ENCODE data around the gene PUS7L.

The PUS7L gene

DNA sequence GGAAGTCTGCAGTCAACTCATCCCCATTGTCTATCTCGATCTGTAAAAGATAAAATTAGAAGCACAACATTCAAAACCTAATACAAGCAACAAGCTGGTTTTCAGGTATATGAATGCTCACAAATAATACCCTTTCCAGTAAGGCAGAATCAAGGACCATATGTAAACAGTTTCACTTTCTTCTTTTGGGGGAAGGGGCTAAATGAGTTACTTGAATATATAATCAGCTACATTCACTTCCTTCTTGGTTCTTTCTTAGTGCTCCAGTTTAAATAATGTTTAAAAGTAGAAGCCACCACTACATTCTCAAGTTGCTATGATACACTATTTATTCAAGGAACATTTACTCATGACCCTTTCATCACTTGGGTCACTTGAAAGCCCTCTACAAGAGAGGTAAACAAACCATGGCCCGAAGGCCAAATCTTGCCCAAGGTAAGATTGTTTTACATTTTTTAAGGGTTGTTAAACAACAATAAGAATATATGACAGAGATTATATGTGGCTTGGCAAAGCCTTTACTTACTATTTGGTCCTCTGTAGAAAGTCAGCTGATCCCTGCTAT, 37.2 kb upstream of the PUS7L start:
- Histone ChIP-seq H3K27ac (ENCODE audit: extremely low read depth, low read depth, low read length) (no peak overlapping the region), H3K4me3 (ENCODE audit: low read depth, low read length) (no peak overlapping the region), H3K4me1 (ENCODE audit: control insufficient read depth, insufficient read depth, low read length) (peaks cover 21% of the 10 kb centered on the region), H3K36me3 (ENCODE audit: control insufficient read depth in 2 of 2, insufficient read depth in 1 of 2, low read length in 2 of 2) (peaks cover 42 to 51% of the 10 kb centered on the region in 2 experiments), H3K9me3 (ENCODE audit: control insufficient read depth, insufficient read depth, low read depth, low read length) (no peaks in the 10 kb centered on the region)
- CTCF ChIA-PET = interaction anchor here (1.0 kb wide), 1 partner anchor 30 kb away, joined by 4 read pairs; no protein-coding TSS in a partner anchor
- POLR2A ChIA-PET = interaction anchor here (1.3 kb wide), 1 partner anchor 10 kb away, joined by 3 read pairs; no protein-coding TSS in a partner anchor
- TF ChIP-seq ZNF23 (tag by site-specific recombination; IDR thresholded peaks at IDR 0.05; ENCODE audit: borderline replicate concordance) = no peak
- peak; percentile 34; the same call in 1 of the 2 replicates for TF ChIP-seq FEZF1 (tag by site-specific recombination; IDR thresholded peaks at IDR 0.05)
- TF ChIP-seq MZF1 (tag by site-specific recombination; IDR thresholded peaks at IDR 0.05; ENCODE audit: borderline replicate concordance) = no peak
- TF ChIP-seq, protein P1, sequence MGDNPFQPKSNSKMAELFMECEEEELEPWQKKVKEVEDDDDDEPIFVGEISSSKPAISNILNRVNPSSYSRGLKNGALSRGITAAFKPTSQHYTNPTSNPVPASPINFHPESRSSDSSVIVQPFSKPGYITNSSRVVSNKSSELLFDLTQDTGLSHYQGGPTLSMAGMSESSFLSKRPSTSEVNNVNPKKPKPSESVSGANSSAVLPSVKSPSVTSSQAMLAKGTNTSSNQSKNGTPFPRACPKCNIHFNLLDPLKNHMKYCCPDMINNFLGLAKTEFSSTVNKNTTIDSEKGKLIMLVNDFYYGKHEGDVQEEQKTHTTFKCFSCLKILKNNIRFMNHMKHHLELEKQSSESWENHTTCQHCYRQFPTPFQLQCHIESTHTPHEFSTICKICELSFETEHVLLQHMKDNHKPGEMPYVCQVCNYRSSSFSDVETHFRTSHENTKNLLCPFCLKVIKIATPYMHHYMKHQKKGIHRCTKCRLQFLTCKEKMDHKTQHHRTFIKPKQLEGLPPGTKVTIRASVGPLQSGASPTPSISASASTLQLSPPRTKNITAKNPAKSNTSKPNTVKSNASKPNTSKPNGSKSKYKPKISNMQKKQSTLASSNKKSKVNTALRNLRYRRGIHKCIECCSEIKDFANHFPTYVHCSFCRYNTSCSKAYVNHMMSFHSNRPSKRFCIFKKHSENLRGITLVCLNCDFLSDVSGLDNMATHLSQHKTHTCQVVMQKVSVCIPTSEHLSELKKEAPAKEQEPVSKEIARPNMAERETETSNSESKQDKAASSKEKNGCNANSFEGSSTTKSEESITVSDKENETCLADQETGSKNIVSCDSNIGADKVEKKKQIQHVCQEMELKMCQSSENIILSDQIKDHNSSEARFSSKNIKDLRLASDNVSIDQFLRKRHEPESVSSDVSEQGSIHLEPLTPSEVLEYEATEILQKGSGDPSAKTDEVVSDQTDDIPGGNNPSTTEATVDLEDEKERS (tag by site-specific recombination; IDR thresholded peaks at IDR 0.05) = no peak
- TF ChIP-seq, protein P2, sequence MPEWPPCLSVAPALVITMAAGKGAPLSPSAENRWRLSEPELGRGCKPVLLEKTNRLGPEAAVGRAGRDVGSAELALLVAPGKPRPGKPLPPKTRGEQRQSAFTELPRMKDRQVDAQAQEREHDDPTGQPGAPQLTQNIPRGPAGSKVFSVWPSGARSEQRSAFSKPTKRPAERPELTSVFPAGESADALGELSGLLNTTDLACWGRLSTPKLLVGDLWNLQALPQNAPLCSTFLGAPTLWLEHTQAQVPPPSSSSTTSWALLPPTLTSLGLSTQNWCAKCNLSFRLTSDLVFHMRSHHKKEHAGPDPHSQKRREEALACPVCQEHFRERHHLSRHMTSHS (tag by site-specific recombination; IDR thresholded peaks at IDR 0.05) = no peak
- TF ChIP-seq ZNF354C (tag by site-specific recombination; IDR thresholded peaks at IDR 0.05; ENCODE audit: borderline replicate concordance, low read depth) = no peak
- no peak for TF ChIP-seq ZNF223 (tag by site-specific recombination; IDR thresholded peaks at IDR 0.05)
- TF ChIP-seq, protein P3, sequence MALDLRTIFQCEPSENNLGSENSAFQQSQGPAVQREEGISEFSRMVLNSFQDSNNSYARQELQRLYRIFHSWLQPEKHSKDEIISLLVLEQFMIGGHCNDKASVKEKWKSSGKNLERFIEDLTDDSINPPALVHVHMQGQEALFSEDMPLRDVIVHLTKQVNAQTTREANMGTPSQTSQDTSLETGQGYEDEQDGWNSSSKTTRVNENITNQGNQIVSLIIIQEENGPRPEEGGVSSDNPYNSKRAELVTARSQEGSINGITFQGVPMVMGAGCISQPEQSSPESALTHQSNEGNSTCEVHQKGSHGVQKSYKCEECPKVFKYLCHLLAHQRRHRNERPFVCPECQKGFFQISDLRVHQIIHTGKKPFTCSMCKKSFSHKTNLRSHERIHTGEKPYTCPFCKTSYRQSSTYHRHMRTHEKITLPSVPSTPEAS (tag by site-specific recombination; IDR thresholded peaks at IDR 0.05) = no peak
- TF ChIP-seq YY1 (tag by site-specific recombination; IDR thresholded peaks at IDR 0.05) = no peak
- no peak for TF ChIP-seq GLI4 (tag by site-specific recombination; IDR thresholded peaks at IDR 0.05)
- no peak for TF ChIP-seq ZNF610 (tag by site-specific recombination; IDR thresholded peaks at IDR 0.05; ENCODE audit: borderline replicate concordance)
- no peak for TF ChIP-seq ZNF585B (tag by site-specific recombination; IDR thresholded peaks at IDR 0.05)
- no peak for TF ChIP-seq ZNF658 (tag by site-specific recombination; IDR thresholded peaks at IDR 0.05)
- TF ChIP-seq ZBTB20 (tag by site-specific recombination; IDR thresholded peaks at IDR 0.05) = no peak
- TF ChIP-seq ZNF558 (tag by site-specific recombination; IDR thresholded peaks at IDR 0.05) = no peak
- TF ChIP-seq, protein P4, sequence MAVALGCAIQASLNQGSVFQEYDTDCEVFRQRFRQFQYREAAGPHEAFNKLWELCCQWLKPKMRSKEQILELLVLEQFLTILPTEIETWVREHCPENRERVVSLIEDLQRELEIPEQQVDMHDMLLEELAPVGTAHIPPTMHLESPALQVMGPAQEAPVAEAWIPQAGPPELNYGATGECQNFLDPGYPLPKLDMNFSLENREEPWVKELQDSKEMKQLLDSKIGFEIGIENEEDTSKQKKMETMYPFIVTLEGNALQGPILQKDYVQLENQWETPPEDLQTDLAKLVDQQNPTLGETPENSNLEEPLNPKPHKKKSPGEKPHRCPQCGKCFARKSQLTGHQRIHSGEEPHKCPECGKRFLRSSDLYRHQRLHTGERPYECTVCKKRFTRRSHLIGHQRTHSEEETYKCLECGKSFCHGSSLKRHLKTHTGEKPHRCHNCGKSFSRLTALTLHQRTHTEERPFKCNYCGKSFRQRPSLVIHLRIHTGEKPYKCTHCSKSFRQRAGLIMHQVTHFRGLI (tag by site-specific recombination; IDR thresholded peaks at IDR 0.05) = no peak
- no peak for TF ChIP-seq ZNF660 (tag by site-specific recombination; IDR thresholded peaks at IDR 0.05)
- TF ChIP-seq, protein P5, sequence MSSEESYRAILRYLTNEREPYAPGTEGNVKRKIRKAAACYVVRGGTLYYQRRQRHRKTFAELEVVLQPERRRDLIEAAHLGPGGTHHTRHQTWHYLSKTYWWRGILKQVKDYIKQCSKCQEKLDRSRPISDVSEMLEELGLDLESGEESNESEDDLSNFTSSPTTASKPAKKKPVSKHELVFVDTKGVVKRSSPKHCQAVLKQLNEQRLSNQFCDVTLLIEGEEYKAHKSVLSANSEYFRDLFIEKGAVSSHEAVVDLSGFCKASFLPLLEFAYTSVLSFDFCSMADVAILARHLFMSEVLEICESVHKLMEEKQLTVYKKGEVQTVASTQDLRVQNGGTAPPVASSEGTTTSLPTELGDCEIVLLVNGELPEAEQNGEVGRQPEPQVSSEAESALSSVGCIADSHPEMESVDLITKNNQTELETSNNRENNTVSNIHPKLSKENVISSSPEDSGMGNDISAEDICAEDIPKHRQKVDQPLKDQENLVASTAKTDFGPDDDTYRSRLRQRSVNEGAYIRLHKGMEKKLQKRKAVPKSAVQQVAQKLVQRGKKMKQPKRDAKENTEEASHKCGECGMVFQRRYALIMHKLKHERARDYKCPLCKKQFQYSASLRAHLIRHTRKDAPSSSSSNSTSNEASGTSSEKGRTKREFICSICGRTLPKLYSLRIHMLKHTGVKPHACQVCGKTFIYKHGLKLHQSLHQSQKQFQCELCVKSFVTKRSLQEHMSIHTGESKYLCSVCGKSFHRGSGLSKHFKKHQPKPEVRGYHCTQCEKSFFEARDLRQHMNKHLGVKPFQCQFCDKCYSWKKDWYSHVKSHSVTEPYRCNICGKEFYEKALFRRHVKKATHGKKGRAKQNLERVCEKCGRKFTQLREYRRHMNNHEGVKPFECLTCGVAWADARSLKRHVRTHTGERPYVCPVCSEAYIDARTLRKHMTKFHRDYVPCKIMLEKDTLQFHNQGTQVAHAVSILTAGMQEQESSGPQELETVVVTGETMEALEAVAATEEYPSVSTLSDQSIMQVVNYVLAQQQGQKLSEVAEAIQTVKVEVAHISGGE (tag by site-specific recombination; conservative IDR thresholded peaks at IDR 0.05; ENCODE audit: low read depth) = no peak
- TF ChIP-seq TCF7L2 (IDR thresholded peaks at IDR 0.05; ENCODE audit: borderline replicate concordance, low read depth, low read length) = peak; percentile 60
- TF ChIP-seq, protein P6, sequence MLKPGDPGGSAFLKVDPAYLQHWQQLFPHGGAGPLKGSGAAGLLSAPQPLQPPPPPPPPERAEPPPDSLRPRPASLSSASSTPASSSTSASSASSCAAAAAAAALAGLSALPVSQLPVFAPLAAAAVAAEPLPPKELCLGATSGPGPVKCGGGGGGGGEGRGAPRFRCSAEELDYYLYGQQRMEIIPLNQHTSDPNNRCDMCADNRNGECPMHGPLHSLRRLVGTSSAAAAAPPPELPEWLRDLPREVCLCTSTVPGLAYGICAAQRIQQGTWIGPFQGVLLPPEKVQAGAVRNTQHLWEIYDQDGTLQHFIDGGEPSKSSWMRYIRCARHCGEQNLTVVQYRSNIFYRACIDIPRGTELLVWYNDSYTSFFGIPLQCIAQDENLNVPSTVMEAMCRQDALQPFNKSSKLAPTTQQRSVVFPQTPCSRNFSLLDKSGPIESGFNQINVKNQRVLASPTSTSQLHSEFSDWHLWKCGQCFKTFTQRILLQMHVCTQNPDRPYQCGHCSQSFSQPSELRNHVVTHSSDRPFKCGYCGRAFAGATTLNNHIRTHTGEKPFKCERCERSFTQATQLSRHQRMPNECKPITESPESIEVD (tag by site-specific recombination; IDR thresholded peaks at IDR 0.05) = peak; percentile 70
- TF ChIP-seq ZNF221 (tag by site-specific recombination; IDR thresholded peaks at IDR 0.05; ENCODE audit: borderline replicate concordance) = no peak
- 0 out of 2 replicates have a peak, but pooled peaks have one; percentile 23 for TF ChIP-seq ZNF843 (tag by site-specific recombination; IDR thresholded peaks at IDR 0.05)
- TF ChIP-seq ZNF146 (tag by site-specific recombination; IDR thresholded peaks at IDR 0.05) = no peak
- no peak for TF ChIP-seq KLF9 (tag by site-specific recombination; IDR thresholded peaks at IDR 0.05; ENCODE audit: low read depth)
- TF ChIP-seq ZFP69B (tag by site-specific recombination; IDR thresholded peaks at IDR 0.05) = no peak
- TF ChIP-seq MEIS1 (CRISPR knock-in tag; IDR thresholded peaks at IDR 0.05; ENCODE audit: borderline replicate concordance) = no peak
- no peak for TF ChIP-seq KLF10 (tag by site-specific recombination; IDR thresholded peaks at IDR 0.05)
